ENCODE data around the gene RHOT2.

RHOT2 gene

GRCh38 chr16:667780-668518 lies at the start of gene RHOT2:
TSS of gene RHOT2 (plus strand) at chr16:668132. CDS start at chr16:668200, 68 bp downstream.
- peak; percentile 95 for DNase-seq

GRCh38 chr16:619476-620100 lies 48.3 kb upstream of the RHOT2 start:
- DNase-seq: no peak

- DNase-seq: no peak
These were observed 47.0 kb upstream of the RHOT2 start for GRCh38 chr16:620700-621525.

GRCh38 chr16:621526-622105 lies 46.3 kb upstream of the RHOT2 start:
- DNase-seq: no peak

GRCh38 chr16:622920-623280 lies 45.0 kb upstream of the RHOT2 start:
- no peak for DNase-seq

- DNase-seq: no peak
These were observed 43.3 kb upstream of the RHOT2 start for GRCh38 chr16:624526-625070.

- no peak for DNase-seq
These were observed 42.6 kb upstream of the RHOT2 start for GRCh38 chr16:625117-625976.

- no peak for DNase-seq
These were observed 41.8 kb upstream of the RHOT2 start for GRCh38 chr16:625977-626765.

- no peak for DNase-seq
These were observed 41.0 kb upstream of the RHOT2 start for GRCh38 chr16:626787-627453.

GRCh38 chr16:627454-628239 lies 40.3 kb upstream of the RHOT2 start:
- DNase-seq: peak; percentile 32

GRCh38 chr16:628321-629061 lies 39.4 kb upstream of the RHOT2 start:
- peak; percentile 15 for DNase-seq

- DNase-seq: peak; percentile 79
These were observed 38.6 kb upstream of the RHOT2 start for GRCh38 chr16:629185-629832.

GRCh38 chr16:629833-630248 lies 38.1 kb upstream of the RHOT2 start:
- no peak for DNase-seq

GRCh38 chr16:630249-630814 lies 37.6 kb upstream of the RHOT2 start:
- DNase-seq: no peak

GRCh38 chr16:630815-631405 lies 37.0 kb upstream of the RHOT2 start, which contains the start of gene WFIKKN1:
TSS of gene WFIKKN1 (plus strand) at chr16:630985. CDS start at chr16:631254, 269 bp downstream.
- no peak for DNase-seq

GRCh38 chr16:631808-632358 lies 36.0 kb upstream of the RHOT2 start:
- no peak for DNase-seq
